Measurements from ENCODE around the gene TNFRSF9.

TNFRSF9 gene

DNA sequence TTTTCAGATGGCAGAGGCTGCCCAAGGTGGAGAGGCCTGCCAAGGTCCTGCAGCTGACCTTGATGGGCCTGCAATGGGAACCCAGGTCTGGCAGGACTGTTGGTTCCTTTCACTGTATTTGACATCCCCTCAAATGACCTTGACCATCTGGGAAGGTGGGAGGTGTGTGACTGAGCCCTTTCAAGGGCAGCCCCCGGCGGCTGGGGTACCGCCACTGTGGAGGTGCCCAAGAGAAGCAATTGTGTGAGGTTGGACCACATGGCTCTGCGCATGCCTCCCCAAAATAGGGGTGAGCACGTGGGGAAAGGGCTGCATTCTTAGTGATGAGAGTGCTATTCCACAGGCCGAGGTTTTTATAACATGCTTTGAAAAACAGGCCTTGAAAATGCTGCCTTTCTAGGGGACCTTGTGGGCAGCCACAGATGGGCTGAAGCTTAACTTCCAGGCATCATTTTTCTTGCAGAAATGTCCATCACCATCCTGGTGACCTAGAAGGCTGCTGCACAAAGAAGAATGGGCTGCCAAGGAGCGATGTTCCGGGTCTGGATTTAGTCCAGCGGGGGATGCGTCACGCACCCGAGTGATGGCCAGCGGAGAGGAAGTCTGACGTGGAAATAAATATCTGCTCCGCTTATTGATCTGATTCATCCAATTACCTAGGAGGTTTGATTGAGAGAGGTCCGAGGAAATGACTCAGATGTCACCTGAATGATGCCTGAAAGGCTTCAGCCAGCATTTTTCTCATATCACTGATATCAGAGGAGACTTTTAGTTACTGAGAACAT lies 71.3 kb downstream of the TNFRSF9 start:
- DNase-seq: no peak

GRCh38 chr1:7868070-7868780 lies 72.4 kb downstream of the TNFRSF9 start:
- no peak for DNase-seq

DNA sequence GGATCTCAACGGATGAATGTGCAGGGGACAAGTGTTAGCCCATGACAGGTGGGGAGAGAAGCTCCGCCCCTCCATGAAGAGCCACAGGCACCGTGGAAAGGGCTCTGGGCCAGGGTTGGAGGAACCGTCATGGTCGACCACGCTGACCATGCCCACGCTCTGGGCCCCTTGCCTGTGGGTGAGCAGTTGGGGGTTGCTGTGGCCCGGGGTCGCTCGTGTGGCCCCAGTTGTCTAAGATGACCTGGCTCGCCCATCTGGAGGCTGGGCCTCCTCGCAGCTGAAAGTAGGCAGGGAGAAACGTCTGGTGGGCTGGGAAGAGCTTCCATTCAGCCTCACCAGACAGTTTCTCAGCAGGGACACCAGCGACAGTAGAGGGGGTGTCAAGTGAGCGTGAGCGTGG lies 74.7 kb downstream of the TNFRSF9 start:
- no peak for DNase-seq
